Measurements from ENCODE around the gene NKX1-2.

Gene NKX1-2

GRCh38 chr10:124418726-124419501, 30.9 kb downstream of the NKX1-2 start, which contains the start of gene OAT (continued):
- TF ChIP-seq ZNF335 (tag by site-specific recombination; conservative IDR thresholded peaks at IDR 0.05) (0 out of 2 replicates have a peak, but pooled peaks have one; percentile 63), HOXD13 (CRISPR knock-in tag; IDR thresholded peaks at IDR 0.05; ENCODE audit: borderline replicate concordance) (no peak), TSHZ1 (tag by site-specific recombination; IDR thresholded peaks at IDR 0.05; ENCODE audit: borderline replicate concordance) (no peak), ZBTB10 (tag by site-specific recombination; IDR thresholded peaks at IDR 0.05) (no peak), INSM2 (tag by site-specific recombination; IDR thresholded peaks at IDR 0.05) (no peak), ZNF10 (tag by site-specific recombination; IDR thresholded peaks at IDR 0.05) (no peak), ZNF704 (tag by site-specific recombination; IDR thresholded peaks at IDR 0.05) (no peak), ZNF2 (tag by site-specific recombination; IDR thresholded peaks at IDR 0.05) (peak; percentile 83), ZNF600 (tag by site-specific recombination; IDR thresholded peaks at IDR 0.05) (peak; percentile 81), ZNF366 (tag by site-specific recombination; conservative IDR thresholded peaks at IDR 0.05) (peak; percentile 78), ZSCAN4 (tag by site-specific recombination; IDR thresholded peaks at IDR 0.05) (no peak), ZNF398 (tag by site-specific recombination; IDR thresholded peaks at IDR 0.05) (no peak), ZNF404 (tag by site-specific recombination; IDR thresholded peaks at IDR 0.05) (no peak), ZFHX2 (tag by site-specific recombination; conservative IDR thresholded peaks at IDR 0.05) (0 out of 2 replicates have a peak, but pooled peaks have one; percentile 9), ZNF433 (tag by site-specific recombination; IDR thresholded peaks at IDR 0.05; ENCODE audit: low read depth) (no peak), ZNF513 (tag by site-specific recombination; IDR thresholded peaks at IDR 0.05) (no peak), ZNF155 (tag by site-specific recombination; IDR thresholded peaks at IDR 0.05) (no peak), ELK4 (IDR thresholded peaks at IDR 0.05; ENCODE audit: borderline replicate concordance, low read depth, low read length) (no peak), ZNF426 (tag by site-specific recombination; IDR thresholded peaks at IDR 0.05) (no peak), KLF1 (tag by site-specific recombination; IDR thresholded peaks at IDR 0.05) (peak; percentile 95), ZNF768 (tag by site-specific recombination; IDR thresholded peaks at IDR 0.05) (0 out of 2 replicates have a peak, but pooled peaks have one; percentile 31), ZNF555 (tag by site-specific recombination; conservative IDR thresholded peaks at IDR 0.05) (no peak), ZNF157 (tag by site-specific recombination; IDR thresholded peaks at IDR 0.05) (no peak), HOXC10 (CRISPR knock-in tag; IDR thresholded peaks at IDR 0.05) (no peak)
